Activated CD4-positive, CD25-positive, alpha-beta regulatory T cell treated with anti-CD3 and anti-CD28 coated beads, Interleukin-2, amount 50 U/mL, for 72 hours (primary cell): ENCODE results near the gene LOC128125822.

ENCODE experiments used
- DNase-seq: peaks from one replicate; pipeline ENCODE4 v3.0.0; 2021

The LOC128125822 gene

GRCh38 chr6:63558278-63558677 lies 14.0 kb upstream of the LOC128125822 start:
- DNase-seq = no peak

- DNase-seq = no peak
Measured at GRCh38 chr6:63560801-63561287, 11.4 kb upstream of the LOC128125822 start.

GRCh38 chr6:63561288-63561687 lies 11.0 kb upstream of the LOC128125822 start:
- no peak for DNase-seq

GRCh38 chr6:63563235-63563634 lies 9.0 kb upstream of the LOC128125822 start:
- DNase-seq = no peak

- DNase-seq = no peak
Measured at GRCh38 chr6:63565058-63565726, 7.1 kb upstream of the LOC128125822 start.

- DNase-seq = no peak
Measured at GRCh38 chr6:63565727-63566596, 6.3 kb upstream of the LOC128125822 start.

- DNase-seq = no peak
Measured at GRCh38 chr6:63567966-63568365, 4.3 kb upstream of the LOC128125822 start.

- DNase-seq = peak; percentile 57
Measured at GRCh38 chr6:63571361-63572043, 778 bp upstream of the LOC128125822 start.

GRCh38 chr6:63572747-63573075 lies 431 bp downstream of the LOC128125822 start:
- no peak for DNase-seq

- DNase-seq = peak; percentile 77
Measured at GRCh38 chr6:63573076-63573898, 1.0 kb downstream of the LOC128125822 start.

- DNase-seq = peak; percentile 36
Measured at GRCh38 chr6:63573899-63574553, 1.7 kb downstream of the LOC128125822 start.

- no peak for DNase-seq
Measured at GRCh38 chr6:63574554-63574900, 2.2 kb downstream of the LOC128125822 start.

- no peak for DNase-seq
Measured at GRCh38 chr6:63576147-63576772, 4.0 kb downstream of the LOC128125822 start.

- DNase-seq = no peak
Measured at GRCh38 chr6:63576985-63577712, 4.9 kb downstream of the LOC128125822 start.

- no peak for DNase-seq
Measured at GRCh38 chr6:63578757-63579156, 6.5 kb downstream of the LOC128125822 start.

GRCh38 chr6:63579937-63580703 lies 7.8 kb downstream of the LOC128125822 start:
- DNase-seq = no peak

GRCh38 chr6:63580704-63580961 lies 8.4 kb downstream of the LOC128125822 start:
- DNase-seq = no peak

GRCh38 chr6:63581355-63582013 lies 9.2 kb downstream of the LOC128125822 start:
- no peak for DNase-seq

- no peak for DNase-seq
Measured at GRCh38 chr6:63582579-63583231, 10.4 kb downstream of the LOC128125822 start.
